HT-29 (cell line): ENCODE results near the gene AGPAT4. TPM values are rescaled to one million over a fixed set of nuclear protein-coding genes. Genes with fewer than 3 reads are reported as not detected.

Experiments used
- DNase-seq: peaks from one replicate; pipeline ENCODE4 v3.0.0-alpha.2; 2015; ENCODE audit warnings: low spot score
- total RNA-seq: library from RNA; depleted of rRNA; stranded (reverse); fragments of >200 nt; shearing (Covaris generic); gene quantifications from 2 replicates; pipeline ENCODE4 v1.2.3, GENCODE V29; 2014

Gene AGPAT4
- total RNA-seq, 1 experiment from 2014 or later = 0.56 TPM

DNA sequence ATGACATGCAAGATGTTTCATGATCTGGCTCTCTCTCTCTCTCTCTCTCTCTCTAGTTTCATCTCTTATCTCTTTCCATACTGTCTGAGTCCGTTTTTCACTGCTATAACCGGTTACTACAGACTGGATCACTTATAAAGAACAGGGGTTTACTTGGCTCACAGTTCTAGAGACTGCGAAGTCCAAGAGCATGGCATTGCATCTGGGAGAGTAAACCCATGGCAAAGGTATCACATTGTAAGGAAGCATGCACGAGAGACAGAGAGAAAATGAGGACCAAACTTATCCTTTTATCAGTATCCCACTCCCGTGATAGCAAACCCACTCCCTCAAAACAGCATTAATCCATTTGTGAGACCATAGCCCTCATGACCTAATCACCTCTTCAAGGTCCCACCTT, 7.2 kb upstream of the AGPAT4 start:
- no peak for DNase-seq

DNA sequence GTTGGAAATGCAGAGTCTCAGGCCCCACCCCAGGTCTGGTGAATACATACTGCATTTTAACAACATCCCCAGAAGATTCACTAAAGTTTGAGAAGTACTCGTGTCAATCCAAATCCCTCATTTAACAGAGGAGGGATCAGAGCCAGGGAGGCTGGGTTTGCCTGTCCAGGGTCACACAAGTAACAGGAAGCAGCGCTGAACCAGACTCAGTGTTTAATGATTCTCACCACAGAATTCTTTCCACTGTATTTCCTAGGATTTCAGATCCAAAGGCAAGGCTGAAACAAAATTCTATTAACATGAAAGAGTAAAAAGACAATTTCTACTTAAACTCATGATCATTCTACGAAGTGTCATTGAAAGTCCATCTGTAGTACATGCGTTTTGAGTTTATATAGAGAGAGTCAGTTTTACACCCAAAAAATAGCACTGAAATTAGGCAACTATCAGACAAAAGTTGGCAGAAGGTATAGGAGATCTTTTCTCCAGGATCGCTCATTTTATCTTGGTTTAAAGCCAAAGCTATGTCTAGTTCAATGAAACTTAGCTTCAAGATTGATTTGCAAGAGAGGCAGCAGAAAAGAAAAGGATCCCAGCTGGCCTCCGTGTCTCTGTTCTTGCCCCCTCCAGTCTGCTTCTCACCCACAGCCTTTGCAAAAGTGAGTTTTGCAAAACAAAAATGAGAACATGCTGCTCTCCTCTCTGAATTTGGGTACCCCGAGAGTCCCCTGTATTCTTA, 6.0 kb upstream of the AGPAT4 start:
- no peak for DNase-seq

DNA sequence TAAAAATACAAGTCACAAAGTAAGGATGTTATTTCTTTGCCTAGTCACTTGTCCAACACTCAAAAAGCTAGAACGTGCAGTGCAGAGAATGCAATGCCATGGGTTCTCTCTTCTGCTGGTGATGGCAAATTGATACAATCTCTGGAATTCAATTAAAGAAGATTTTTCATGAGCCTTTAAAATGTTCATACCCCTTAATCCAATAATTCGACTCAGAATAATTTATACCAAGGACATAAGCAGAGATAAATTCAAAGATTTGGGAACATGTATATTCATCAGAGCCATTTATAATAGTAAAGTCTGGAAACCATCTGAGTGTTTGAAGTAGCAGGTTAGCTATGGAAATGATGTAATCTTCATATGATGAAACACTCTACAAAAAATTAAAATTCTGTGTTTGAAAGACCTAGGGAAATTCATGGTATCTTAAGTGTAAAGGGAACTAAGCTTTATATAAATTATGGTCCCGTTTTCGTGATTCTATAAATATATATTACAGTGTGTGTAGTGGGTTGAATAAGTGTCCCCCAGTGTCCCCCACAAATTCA, 2.8 kb upstream of the AGPAT4 start:
- DNase-seq = no peak

DNA sequence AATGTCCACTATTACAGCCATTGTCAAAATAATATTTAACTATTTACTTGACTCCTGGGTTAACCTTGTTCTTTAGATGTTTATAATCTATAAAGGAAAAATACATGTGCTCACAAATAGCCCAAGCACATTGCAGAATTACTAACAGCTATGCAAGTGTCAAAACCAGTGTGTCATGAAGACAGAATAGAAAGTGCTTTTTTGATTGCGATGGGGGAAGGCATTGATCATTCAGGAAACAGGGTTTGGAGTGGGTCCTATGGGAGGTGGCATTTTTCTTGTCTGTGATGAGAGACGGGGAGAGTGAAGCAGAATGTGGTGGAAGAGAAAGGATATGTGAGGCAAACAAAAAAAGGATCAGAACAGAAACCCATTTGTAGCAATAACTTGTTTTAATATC, 1.0 kb upstream of the AGPAT4 start:
- no peak for DNase-seq

DNA sequence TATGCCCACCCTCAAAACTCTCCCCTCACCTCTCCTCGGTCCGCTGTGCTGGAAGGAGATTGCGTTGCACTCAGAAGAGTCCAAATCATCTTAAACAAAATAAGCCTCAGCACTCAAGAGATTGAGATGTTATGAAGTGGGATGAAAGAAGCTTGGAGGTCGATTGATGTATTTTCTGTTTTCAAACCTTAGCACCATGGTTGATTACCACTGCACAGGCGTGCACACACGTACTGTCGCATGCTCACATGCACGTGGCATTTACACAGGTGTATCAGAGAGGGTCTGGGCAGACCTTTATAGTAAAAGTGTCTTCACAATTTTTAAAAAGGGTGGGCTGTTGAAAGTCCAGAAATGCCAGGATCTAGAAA, 612 bp upstream of the AGPAT4 start:
- peak; percentile 18 for DNase-seq

GRCh38 chr6:161273274-161273751, 548 bp downstream of the AGPAT4 start:
- peak; percentile 48 for DNase-seq

GRCh38 chr6:161272635-161273273, 1.1 kb downstream of the AGPAT4 start:
- no peak for DNase-seq

GRCh38 chr6:161271343-161272030, 2.4 kb downstream of the AGPAT4 start:
- no peak for DNase-seq

DNA sequence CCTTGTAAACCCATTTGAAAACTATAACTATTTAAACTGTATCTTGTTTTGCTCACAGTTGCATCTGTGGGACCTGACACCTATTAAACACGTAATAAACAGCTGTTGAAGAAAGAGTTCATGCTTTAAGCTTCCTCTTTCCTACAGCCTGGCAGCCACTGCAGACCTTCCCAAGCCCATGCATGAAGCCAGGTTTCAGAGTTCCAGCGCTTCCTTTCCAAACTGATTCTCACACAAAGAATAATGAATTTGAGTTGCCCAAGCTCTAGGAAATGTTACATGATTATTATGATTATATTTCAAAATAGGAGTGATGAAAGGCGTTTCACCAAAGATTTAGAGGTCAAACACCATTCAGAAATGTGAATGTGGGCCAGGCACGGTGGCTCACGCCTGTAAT, 3.7 kb downstream of the AGPAT4 start:
- no peak for DNase-seq

GRCh38 chr6:161269310-161269709, 4.6 kb downstream of the AGPAT4 start:
- DNase-seq = no peak

- no peak for DNase-seq
These were observed 5.2 kb downstream of the AGPAT4 start for GRCh38 chr6:161268531-161269210.

DNA sequence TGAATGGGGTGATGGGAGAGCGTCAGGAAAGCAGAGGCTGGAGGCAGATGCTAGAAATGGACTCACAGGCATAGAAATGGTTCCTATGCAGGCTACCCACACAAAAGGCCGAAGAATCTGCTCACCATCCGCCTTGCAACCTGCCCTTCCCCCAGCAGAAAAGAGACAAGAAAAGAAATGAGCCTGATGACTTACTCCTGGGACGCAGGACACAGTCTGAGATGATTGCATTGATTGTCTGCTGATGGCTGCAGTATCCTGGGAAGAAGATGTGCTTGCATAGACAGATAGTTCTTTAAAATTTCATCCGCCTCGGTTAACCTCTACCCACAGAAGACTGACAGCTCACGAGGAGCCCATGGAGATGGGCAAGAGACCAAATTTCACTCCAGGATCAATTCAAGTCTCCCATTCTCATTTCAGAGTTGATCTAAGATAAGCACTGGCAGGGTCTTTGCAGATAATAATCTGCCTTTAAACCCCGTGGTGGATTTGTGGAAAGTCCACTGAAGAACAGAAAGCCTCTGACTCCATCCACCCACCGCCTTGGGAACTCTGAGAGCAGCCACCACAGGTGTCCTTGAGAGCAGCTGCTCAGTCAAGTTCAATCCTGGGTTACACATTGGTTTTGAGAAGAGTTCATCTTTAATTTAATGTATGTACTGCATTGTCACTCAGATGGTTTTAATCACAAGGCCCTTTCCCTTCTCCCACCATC, 7.2 kb downstream of the AGPAT4 start:
- no peak for DNase-seq

DNA sequence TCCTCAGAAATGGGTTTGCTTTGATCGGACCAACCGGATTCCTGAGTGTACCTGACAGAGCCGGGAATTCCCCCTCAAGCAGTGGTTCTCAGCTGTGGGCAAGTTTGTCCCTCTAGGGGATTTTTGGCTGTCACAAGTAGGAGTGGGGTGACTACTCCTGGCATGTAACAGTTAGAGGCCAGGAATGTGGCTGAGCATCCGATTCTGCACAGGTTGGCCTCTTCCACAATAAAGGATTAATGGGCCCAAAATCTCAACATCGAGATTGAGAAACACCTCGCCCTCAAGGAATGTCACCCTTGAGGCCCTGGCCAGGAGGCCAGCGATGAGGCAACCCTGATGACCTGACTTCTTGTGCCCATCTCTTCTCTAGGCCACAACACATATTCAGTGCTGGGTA, 7.9 kb downstream of the AGPAT4 start:
- no peak for DNase-seq

DNA sequence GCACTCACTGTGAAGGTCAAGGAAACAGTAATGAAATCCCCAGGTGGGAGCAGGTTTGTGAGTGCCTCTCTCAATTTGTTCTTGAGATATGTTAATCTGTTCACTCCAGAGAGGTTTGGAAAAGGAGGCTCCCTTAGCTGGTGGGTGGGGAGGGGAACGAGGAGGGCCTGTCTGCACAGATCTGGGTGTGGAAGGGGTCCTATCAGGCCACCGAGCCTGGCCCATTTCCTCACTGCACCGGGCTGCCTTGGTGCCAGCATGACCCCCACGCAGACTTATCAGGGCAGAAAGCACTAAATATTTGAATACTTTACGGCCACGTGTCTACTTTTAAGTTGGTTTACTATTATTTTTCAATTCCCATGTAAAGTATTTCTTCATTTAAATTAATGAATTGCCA, 8.3 kb downstream of the AGPAT4 start:
- DNase-seq = no peak

DNA sequence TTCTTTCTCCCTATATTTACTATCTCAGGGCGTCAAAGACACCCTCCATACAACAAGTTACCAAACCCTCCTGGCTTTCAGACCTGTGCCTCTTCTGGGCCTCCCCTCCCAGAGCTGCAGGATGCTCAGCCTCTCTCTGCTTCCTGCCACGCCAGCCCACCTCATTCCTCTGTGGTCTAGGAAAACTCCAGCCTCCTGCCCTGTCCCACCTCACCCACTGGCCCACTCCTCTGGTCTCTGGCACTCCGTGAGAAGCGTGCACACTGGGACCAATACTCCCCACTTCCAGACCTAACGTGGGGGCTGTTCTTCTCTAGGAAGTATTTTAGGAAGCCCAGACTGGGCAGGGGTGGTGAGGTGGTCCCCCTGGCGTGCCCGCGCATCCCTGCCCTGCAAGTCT, 9.7 kb downstream of the AGPAT4 start:
- DNase-seq = no peak

- no peak for DNase-seq
These were observed 12.0 kb downstream of the AGPAT4 start for GRCh38 chr6:161261816-161262215.

GRCh38 chr6:161261325-161261724, 12.5 kb downstream of the AGPAT4 start:
- no peak for DNase-seq

GRCh38 chr6:161259302-161259701, 14.6 kb downstream of the AGPAT4 start:
- DNase-seq = no peak

- no peak for DNase-seq
These were observed 15.9 kb downstream of the AGPAT4 start for GRCh38 chr6:161257793-161258457.

DNA sequence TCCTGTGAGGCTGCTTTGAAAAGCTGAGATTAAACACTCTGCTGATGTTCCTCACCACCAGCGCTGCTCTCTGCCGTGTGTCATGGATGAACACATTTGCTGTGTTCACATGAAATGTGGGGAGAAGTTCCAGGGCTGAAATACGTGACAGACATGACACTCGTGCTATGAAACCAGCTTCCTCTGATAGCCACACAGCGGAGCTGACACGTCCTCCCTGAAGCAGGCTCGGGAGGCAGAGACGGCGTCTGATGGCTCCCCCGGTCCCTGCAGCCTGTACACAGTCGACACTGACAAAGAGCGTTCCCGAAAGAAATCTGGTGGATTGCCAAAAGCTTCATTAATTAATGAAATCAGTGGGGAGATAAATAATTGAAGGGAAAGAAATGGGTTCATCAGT, 17.5 kb downstream of the AGPAT4 start:
- no peak for DNase-seq

DNA sequence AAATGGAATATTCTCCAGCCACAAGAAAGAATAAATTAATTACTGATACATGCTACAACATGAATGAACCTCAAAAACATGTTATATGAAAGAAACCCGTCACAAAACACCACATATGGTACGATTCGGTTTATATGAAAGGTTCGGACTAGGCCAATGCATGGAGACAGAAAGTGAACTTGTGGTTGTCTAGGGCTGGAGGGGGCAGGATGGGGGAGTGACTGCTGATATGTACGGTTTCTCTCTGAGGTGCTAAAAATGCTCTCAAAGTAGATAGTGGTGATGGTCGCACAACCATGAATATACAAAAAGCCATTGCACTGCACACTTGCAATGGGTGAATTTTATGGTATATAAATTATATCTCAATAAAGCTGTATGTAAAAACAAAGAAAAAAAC, 18.3 kb downstream of the AGPAT4 start:
- no peak for DNase-seq
